Measurements from ENCODE around the gene DMRT2.

Gene DMRT2

DNA sequence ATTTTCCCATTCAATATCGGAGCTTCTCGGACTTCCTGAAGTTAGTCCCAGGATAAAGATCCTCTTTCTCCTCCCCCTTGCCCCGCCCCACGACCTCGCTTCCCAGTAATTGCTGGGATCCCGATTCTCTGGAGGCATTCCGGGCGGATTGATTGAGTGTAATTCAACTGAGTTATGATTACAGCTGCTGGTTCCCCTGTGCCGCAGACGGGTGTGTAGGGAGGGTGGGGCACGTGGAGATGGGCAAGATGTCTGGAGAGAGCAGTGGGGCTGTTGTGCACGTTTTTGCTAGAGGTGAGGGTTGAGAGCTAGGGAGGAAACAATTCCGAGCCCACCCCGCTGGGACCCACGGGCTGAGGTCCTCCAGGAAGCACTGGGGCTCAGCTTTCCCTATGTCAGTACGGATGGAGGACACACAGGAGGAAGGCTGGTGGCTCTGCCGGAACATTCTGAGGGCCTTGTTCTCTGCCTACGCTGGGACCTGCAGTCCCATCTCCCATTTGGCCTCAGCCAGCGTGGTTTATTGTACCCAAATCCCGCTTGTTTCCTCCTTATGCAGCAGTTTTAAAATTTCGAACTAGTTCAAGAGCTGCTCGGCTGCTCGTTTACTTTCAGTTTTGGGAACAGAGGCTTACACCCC is 2.4 kb upstream of the DMRT2 start:
- no peak for DNase-seq

DNA sequence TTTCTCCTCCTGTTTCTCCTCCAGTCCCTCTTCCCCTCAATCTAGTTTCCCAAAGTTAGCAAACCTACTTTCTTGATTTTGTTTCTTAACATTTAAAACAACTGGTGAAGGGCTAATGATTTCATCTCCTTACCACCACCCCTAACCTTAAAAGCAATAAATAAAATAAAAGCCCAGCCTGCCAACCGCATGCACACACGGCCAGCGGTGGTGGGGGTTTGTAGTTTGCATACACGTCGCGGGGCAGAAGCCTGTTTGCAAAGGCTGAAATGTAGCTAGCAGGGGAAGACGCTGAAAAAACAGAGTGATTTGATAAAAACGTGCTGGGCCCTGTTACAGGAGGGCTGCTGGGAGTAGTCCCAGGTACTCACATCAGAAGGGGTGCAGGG is 1.9 kb upstream of the DMRT2 start:
- no peak for DNase-seq

- DNase-seq = no peak
These were observed 1.3 kb upstream of the DMRT2 start for GRCh38 chr9:1048811-1049210.

- DNase-seq = no peak
These were observed 516 bp upstream of the DMRT2 start for GRCh38 chr9:1049641-1050040.

DNA sequence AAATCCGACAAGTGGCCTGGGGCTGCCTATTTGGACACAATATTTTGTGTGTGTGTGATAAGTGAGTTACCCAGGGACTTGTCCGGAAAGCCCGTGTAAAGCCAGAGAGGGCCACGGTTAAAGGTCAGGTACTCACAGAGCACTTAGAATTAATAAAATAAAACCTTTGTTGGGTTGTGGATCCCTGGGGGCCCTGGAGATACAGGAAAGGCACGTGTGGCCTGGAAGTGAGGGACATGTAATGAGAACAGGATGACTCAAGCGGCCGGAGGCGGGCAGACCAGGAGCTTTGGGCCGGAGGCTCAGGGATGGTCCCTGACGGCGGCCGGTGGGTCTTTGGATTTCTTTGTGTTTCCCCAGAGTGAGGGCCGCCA is 1.0 kb downstream of the DMRT2 start:
- no peak for DNase-seq

- no peak for DNase-seq
These were observed 1.6 kb downstream of the DMRT2 start for GRCh38 chr9:1051584-1052275.

- DNase-seq = no peak
These were observed 2.5 kb downstream of the DMRT2 start for GRCh38 chr9:1052365-1053281.

DNA sequence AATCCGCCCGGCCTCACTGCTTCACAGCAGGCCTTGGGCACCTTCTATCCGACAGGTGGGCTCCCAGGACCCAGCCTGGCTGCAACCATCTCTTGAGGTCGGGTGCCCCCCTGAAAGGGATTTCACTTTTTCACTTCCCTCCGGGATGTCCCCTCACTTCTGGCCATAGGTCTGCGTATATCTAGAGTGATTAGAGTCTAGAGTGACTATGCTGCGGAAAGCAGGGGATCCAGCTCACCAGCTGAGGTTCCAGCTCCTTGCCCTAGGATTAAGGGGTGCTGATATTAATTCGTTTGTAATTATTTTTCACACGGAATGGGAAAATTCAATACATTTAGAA is 3.1 kb downstream of the DMRT2 start:
- no peak for DNase-seq

DNA sequence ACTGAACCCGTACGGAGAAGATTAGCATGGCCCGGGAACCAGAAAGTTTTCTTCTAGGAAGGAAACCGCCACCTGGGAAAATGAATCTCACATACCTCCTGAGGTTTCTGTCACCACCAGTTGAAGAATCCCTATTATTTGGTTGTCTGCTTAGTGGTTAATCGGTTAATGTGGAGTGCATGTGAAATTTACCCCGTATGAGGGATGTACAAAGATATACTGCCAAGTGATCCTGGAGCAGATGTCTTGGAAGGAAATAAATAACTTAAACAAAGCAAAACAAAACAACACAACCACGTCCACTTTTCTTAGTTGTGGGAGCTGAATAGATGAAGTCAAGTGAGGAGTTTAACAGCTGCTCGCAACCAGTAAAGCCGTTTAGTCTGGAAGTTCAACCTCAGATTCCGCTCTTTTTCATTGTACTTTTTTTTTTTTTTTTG is 3.8 kb downstream of the DMRT2 start:
- no peak for DNase-seq

GRCh38 chr9:1055166-1055565 is 5.0 kb downstream of the DMRT2 start:
- DNase-seq = no peak

DNA sequence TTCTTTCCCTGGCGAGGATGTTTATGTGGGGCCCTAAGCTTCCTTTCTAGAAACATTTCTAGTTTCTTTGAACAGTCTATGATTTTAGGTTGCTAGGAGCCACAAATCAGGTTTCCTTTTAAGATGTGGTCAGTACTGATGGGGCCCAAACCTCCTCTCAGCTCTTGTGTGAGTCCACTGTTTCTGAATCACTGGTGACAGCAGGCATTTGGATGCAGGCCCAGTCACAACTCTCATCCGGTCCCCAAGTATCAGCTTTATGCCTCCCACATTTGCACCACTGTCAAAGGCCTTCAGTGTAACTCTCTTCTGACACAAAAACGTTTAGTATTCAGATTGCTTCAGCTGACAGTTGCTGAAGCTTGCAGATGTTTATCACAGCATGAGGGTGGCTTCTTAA is 7.8 kb downstream of the DMRT2 start:
- no peak for DNase-seq

DNA sequence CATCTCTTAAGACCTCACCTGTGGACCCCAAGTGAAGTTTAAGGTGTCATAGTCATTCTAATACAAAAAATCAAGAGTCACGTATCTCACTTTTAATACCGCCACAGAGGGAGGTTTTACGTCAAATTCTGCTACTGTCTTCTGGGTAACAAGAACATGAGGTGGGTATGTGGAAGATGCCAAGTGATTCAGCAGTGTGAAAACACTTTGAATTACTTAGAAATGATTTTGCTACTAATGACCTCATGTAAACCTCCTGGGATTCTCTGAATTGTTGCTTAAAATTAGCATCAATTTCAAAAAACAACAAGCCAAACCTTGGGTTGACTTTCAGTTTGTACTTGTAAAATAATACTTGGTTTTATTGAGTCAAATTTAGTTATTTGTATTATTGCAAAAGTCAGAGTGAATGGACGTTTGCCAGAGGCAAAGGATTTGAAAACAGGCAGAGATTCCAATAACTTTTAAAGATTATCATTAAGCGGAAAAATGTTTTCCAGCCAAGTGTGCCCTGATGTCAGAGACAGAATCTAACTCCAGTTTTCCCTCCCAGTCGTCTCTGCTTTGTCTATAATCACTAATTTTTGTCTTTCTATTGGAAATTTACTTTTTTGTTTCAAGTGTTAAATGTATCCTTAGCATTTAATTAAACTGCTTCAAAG is 8.8 kb downstream of the DMRT2 start:
- no peak for DNase-seq

- no peak for DNase-seq
These were observed 15.0 kb downstream of the DMRT2 start for GRCh38 chr9:1065130-1065529.

DNA sequence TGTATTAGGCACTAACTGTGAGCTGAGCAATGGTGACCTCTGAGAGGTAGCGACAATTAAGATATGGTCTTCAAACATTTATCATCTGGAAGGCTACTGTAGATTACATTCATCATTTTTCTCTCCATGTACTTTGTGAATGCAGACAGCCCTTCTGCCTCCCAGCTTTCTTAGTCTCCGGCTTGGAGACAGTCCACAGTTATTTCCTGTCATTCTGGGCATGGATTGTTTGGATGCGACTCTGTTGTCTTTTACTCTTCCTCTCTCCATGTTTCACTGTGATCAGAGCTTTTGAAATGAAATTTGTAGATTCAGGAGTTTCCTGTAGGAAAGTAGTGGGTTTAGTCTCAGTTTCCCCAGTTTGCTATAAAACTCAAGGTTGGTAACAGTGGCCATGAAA is 20.5 kb downstream of the DMRT2 start:
- DNase-seq = no peak

DNA sequence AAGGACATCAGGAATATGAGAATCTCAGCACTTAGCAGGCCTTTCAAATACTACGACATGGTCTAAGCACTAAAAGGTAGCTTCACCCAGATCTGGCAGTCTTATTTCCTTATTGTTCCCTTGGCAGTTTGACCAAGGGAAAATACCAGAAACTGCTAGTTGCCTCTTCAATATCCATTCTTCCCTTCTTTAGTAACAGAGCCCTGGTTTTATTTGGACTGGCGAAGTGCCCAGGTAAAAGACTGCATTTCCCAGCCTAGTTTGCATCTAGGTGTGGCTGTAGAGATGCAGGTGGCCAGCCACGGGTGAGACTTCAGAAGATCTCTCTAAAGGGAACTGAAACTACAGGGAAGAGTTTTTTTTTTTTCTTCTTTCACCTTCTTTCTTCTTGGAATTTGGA is 21.6 kb downstream of the DMRT2 start:
- no peak for DNase-seq

DNA sequence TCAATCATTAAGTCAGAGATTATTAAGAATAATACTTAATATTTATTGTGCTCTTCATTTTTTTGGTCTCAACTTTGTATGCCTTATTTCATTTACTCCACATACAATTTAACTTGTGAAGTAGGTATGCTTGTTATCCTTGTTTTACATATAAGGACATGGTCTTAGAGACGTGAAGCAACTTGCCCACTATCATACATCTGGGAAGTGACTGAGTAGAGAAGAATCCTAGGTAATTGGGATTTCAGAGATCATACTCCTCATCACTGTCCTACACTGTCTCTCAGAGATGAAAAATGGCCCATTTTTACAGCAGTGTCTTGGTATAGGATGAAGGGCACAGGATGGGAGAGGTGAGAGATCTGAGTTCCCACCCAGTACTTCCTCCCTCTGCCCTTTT is 23.3 kb downstream of the DMRT2 start:
- no peak for DNase-seq

GRCh38 chr9:1077616-1078015 is 27.5 kb downstream of the DMRT2 start:
- DNase-seq = no peak

DNA sequence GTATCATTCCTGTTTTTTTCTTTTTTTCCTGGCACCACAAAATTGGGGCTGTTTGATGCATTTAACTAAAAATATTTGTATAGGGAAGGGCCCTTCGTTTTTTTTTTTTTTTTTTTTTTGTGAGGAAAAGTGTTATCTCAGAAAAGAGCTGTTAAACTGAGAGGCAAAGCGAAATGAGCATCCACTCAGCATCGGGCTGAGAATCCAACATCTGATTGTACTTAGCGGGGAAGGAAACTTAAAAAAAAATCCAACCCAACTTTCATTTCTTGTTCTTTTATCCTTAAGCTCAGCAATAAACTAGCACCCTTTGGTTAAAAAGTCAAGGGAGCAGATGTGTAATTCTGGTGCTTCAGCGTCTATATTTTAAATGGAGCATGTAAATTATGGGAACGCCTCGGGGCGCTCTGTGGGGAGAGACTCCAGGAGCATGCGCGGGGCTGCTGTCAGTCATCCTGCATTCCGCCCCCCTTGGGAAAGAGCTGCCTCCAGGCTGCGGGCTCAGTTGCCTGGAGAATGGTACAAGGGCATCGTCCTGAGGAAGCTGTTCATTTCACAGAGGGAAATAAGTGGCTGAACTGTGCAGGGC is 33.3 kb downstream of the DMRT2 start:
- DNase-seq = no peak

DNA sequence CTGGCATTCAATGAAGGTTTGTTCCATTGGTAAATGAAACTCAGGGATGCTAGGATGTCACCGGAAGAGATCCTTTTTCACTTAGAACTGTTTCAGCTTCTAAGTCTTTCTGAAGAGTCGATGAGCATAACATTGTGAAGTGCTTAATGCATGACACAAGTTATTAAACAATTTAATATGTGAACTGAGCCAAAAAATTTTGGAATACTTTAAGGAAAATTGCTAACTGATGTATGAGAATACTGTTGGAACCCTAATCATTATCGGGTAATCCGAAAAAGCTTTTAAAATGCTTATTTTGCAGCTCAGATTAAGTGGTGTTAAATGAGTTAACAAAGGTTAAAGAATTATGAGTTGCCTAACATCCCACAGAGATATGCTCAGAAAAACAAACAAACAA is 34.9 kb downstream of the DMRT2 start:
- no peak for DNase-seq

DNA sequence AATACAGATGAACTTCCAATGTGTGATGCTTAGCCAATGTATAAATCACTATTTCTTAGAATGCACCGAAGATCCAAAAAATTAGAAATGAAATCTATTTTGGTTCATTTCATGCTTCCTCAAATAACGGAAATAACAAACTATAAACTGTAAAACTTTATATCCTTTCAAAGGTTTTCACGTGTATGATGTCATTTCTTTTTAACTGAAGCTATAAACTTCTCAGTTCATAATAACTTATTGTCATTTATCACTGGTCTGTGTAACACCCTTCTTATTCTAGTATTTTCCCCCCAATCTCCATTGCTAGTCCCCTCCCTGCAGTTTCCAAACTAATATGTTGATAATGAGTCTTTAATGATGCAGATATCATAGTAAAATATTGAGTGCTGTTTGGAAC is 36.4 kb downstream of the DMRT2 start:
- no peak for DNase-seq

DNA sequence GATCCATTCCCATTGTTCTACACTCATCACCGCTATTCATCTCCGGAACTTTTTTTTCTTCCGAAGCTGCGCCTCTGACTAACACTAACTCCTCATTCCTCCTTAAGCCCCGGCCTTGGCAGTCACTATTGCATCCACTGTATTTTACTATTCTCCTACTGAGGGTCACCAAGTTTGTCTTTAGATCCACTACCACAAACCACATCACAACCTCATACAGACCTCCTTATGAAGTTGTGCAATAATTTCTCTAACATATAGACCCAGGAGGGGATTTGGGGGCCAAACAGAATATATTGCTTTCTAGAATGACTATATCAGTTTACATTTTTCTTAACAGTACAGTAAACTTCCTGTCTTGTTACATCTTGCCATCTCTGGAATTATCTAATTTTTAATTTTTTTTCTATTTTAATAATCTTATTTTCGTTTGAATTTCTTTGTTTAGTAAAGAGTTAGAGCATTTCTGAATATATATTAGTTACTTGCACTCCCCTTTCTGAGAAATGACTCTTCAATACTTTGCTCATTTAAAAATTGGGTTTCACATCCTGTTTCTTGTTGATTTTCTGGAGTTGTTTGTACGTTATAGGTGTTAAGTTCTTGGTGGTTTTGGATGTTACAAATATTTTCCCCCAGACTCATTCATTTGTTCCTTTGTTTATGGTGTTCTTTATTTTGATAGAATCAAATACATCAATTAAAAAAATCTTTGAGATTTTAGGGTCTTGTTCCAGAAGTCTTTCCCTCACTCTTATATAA is 37.1 kb downstream of the DMRT2 start:
- DNase-seq = no peak

DNA sequence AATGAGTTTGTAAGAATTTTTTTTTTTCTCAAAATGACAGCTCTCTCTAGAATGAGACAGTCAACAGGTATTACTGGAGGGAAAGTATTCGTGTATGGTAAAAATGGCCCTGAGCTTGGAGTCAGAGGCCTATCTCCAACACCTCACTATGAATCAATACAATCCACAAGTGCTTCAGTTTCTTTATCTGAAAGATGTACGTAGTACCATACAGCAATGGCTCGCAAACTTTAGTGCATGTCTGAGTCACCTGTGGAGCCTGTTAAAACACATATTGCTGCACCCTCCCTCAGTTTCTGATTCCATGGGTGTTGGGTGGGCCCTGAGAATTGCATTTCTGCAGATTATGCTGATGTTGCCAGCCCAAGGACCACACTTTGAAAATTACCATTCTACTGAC is 44.6 kb downstream of the DMRT2 start:
- no peak for DNase-seq

Data from Kasumi-1 (cell line).